Glutamatergic neuron (in vitro differentiated cells): ENCODE data around the gene IMP3. TPM values are rescaled to one million over a fixed set of nuclear protein-coding genes. Genes with fewer than 3 reads are reported as not detected.
"Not testable (repeated sequence)": the region's sequence is repeated elsewhere in the genome, so short reads cannot be mapped to it uniquely, and the experiment has no call there.

Experiments used
- DNase-seq: peaks from one replicate; pipeline ENCODE4 v3.0.0; 2022
- H3K27ac Mint-ChIP-seq: one replicate; pipeline ENCODE4 v1.8.0; 2020; ENCODE audit warnings: mild to moderate bottlenecking, mixed read lengths, inconsistent platforms; ENCODE audit not compliant: unreplicated experiment
- H3K27me3 Mint-ChIP-seq: one replicate; pipeline ENCODE4 v1.8.0; 2020; ENCODE audit warnings: mild to moderate bottlenecking, moderate library complexity, mixed read lengths, inconsistent platforms; ENCODE audit not compliant: unreplicated experiment
- H3K36me3 Mint-ChIP-seq: one replicate; pipeline ENCODE4 v1.8.0; 2020; ENCODE audit warnings: mild to moderate bottlenecking, mixed read lengths, inconsistent platforms; ENCODE audit not compliant: unreplicated experiment
- H3K4me1 Mint-ChIP-seq: one replicate; pipeline ENCODE4 v1.8.0; 2020; ENCODE audit warnings: mild to moderate bottlenecking, low read depth, mixed read lengths, inconsistent platforms; ENCODE audit not compliant: unreplicated experiment
- H3K4me3 Mint-ChIP-seq: one replicate; pipeline ENCODE4 v1.8.0; 2020; ENCODE audit warnings: mild to moderate bottlenecking, mixed read lengths, inconsistent platforms; ENCODE audit not compliant: unreplicated experiment
- H3K9me3 Mint-ChIP-seq: one replicate; pipeline ENCODE4 v1.8.0; 2020; ENCODE audit warnings: mild to moderate bottlenecking, moderate library complexity, mixed read lengths, inconsistent platforms; ENCODE audit not compliant: unreplicated experiment
- total RNA-seq: library from RNA; stranded (reverse); fragmentation: NEBNext Ultra II Directional; extraction: Animal tissue kit (Norgen Biotek cat#: 25700); gene quantifications from one replicate; pipeline ENCODE4 v1.2.1, GENCODE V29; 2021; ENCODE audit not compliant: unreplicated experiment
- TF ChIP-seq, protein P1 (sequence below): fragments of 200-600 bp; sonication (generic); IDR thresholded peaks from one replicate; pipeline ENCODE4 v1.5.0; 2021; ENCODE audit not compliant: partially characterized antibody, unreplicated experiment

Gene IMP3
- total RNA-seq, 1 donor from 2014 or later = 33.6 TPM

DNA sequence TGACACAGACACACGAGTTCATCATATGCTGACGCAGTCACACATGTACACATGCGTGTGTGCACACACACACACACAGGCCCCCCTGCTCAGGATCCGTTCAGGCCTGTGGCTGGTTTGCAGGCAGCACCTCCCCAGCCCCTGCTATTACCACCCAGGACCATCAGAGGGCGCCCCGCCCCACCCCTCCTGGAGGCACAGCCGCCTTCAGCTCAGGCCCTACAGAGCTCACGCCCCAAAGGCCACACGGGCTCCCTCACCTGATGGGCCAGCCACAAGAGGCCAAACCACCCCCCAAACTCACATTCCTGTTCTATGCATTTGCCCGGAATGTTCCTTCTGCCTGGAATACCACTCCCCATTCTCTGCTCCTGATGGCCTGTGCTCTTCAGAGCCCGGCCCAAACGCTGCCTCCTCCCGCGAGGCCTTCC lies 46.2 kb upstream of the IMP3 start:
- not testable (repeated sequence) for H3K36me3 Mint-ChIP-seq, H3K4me1 Mint-ChIP-seq, H3K4me3 Mint-ChIP-seq, H3K9me3 Mint-ChIP-seq, H3K27me3 Mint-ChIP-seq, H3K27ac Mint-ChIP-seq
- TF ChIP-seq, protein P1, sequence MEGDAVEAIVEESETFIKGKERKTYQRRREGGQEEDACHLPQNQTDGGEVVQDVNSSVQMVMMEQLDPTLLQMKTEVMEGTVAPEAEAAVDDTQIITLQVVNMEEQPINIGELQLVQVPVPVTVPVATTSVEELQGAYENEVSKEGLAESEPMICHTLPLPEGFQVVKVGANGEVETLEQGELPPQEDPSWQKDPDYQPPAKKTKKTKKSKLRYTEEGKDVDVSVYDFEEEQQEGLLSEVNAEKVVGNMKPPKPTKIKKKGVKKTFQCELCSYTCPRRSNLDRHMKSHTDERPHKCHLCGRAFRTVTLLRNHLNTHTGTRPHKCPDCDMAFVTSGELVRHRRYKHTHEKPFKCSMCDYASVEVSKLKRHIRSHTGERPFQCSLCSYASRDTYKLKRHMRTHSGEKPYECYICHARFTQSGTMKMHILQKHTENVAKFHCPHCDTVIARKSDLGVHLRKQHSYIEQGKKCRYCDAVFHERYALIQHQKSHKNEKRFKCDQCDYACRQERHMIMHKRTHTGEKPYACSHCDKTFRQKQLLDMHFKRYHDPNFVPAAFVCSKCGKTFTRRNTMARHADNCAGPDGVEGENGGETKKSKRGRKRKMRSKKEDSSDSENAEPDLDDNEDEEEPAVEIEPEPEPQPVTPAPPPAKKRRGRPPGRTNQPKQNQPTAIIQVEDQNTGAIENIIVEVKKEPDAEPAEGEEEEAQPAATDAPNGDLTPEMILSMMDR = peak; percentile 79
- DNase-seq = peak; percentile 98

DNA sequence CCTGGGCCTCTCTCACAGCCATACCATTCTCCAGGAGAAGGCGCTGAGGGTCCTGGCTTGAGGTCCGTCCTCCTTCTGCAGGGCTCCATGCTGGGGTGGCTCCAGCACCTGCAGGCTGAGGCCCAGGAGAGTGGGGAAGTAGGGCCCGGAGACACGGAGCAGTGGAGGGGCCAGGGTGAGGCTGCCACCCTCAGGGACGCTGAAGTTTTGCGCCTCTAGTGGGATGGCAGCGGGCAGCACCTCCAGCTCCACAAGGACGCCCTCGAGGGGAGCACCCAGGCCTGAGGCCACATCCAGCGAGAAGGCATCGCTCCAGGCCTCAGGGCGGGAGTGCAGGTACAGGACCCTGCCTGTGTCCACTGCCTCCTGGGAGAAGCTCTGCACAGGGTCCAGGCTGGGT lies 45.2 kb upstream of the IMP3 start:
- TF ChIP-seq, protein P1 = no peak
- Mint-ChIP-seq H3K4me3 (no peak overlapping the region), H3K27me3 (peaks cover 5% of the 10 kb centered on the region), H3K4me1 (peaks cover 3% of the 10 kb centered on the region), H3K9me3 (peaks cover 2% of the 10 kb centered on the region), H3K36me3 (no peaks in the 10 kb centered on the region), H3K27ac (no peak overlapping the region)
- no peak for DNase-seq

DNA sequence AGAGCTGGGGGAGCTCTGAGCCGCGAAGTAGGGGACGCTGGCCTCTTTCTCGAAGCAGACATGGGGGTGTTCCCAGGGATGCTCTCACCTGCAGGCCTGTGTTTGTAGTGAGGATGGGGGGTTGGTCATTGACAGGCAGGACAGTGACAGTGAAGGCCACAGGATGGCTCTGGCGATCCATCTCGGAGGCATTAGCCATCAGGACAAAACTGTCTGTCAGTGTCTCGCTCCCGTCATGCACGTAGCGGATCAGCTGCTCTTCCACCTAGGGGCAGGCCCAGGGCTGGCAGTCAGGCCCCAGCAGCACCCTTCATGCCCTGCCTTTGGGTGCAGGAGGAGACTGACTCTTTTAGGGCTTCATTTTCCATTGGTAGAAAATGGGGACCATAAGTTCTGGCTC lies 44.6 kb upstream of the IMP3 start:
- Mint-ChIP-seq H3K4me1 (peaks cover 3% of the 10 kb centered on the region), H3K27me3 (peaks cover 5% of the 10 kb centered on the region), H3K27ac (no peak overlapping the region), H3K4me3 (no peak overlapping the region), H3K9me3 (peaks cover 4% of the 10 kb centered on the region), H3K36me3 (no peaks in the 10 kb centered on the region)
- no peak for DNase-seq
- TF ChIP-seq, protein P1 = no peak

DNA sequence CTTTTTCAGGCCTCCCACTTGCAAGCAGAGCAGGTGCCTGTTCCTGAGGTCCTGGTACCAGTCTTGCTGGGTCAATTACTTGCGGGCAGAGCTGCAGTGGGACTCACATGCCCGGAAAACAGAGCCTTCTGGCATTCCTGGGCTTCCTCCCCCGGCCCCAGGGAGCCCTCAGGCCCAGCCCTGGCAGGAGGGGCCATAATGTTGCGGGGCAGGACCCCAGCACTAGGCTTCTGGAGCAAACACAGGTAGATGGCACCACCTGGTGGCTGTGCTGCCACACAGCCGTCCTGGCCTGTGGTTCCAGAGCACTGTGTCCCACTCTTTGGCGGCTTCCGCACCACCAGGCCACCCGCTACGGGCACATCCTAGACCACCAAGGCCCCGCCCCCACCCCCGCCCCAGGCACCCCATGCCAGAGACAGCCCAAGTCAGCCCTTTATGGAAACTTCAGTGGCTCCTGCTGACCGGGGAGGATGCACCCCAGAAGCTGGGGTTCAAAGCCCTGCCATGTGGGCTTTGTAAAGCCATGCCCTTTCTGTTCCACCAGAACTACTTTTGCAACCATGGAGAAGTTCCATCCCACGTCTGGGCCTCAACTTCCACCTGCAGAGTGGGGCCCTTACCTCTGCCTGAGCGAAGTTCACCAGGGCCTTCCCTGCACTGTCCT lies 43.8 kb upstream of the IMP3 start:
- not testable (repeated sequence) for H3K27me3 Mint-ChIP-seq, H3K4me1 Mint-ChIP-seq, H3K36me3 Mint-ChIP-seq, H3K4me3 Mint-ChIP-seq, H3K9me3 Mint-ChIP-seq, H3K27ac Mint-ChIP-seq
- TF ChIP-seq, protein P1 = peak; percentile 87
- DNase-seq = peak; percentile 89

DNA sequence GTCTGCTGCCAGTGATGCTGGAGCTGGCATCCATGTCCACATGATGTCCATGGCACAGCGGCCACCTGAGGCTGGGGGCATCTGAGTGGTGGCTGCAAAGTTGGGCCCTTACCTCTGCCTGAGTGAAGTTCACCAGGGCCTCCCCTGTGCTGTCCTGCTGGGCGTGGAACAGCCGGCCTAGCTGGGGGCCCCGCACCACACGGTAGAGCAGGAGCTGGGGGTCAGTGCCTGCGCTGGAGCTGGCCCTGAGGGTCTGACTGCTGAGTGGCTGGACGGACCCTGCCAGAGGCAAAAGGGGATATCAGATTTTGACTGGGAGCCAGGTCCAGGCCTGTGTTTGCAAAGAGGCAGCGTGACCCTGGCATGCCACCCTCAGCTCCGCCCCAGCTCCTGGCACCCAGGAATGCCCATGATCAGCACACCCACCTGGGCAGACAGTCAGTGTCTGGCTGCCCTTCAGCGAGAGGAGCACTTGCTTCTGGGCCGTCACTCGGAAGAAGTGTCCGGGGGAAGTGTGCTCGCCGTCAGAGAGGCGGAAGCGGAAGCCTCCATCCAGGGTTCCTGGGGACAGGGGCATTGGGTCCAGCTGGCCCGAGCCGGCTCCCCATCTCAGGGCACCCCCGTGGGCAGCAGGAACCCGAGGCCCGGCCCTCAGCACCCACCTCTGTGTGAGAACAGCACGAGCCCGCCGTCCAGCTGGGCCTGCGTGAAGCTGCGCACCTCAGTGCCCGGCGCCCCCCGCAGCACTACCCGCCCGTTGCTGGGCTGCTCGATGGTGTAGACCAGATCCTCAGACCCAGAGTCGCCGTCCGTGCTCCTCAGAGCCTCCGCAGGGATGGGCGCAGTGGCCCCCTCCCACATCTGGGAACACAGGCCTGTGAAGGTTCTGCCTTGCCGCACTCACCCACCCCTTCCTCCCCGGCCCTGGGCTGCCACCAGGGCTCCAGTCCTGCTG lies 42.4 kb upstream of the IMP3 start:
- peaks cover 6% of the 10 kb centered on the region for H3K9me3 Mint-ChIP-seq
- H3K4me1 Mint-ChIP-seq = peaks cover 6% of the 10 kb centered on the region
- DNase-seq = no peak
- no peak overlapping the region for H3K27ac Mint-ChIP-seq
- peaks cover 4% of the 10 kb centered on the region for H3K27me3 Mint-ChIP-seq
- no peaks in the 10 kb centered on the region for H3K36me3 Mint-ChIP-seq
- H3K4me3 Mint-ChIP-seq = no peak overlapping the region
- TF ChIP-seq, protein P1 = no peak
